HG03378 (cell line): ENCODE measurements around the gene TLL1.

Experiments used
- ATAC-seq: cut with Tn5 transposase; IDR thresholded peaks from one replicate; pipeline ENCODE4 v1.9.1; 2021; ENCODE audit warnings: mild to moderate bottlenecking, moderate library complexity; ENCODE audit not compliant: unreplicated experiment

TLL1 gene

GRCh38 chr4:165970703-165971420, 97.8 kb downstream of the TLL1 start:
- ATAC-seq, result no peak

DNA sequence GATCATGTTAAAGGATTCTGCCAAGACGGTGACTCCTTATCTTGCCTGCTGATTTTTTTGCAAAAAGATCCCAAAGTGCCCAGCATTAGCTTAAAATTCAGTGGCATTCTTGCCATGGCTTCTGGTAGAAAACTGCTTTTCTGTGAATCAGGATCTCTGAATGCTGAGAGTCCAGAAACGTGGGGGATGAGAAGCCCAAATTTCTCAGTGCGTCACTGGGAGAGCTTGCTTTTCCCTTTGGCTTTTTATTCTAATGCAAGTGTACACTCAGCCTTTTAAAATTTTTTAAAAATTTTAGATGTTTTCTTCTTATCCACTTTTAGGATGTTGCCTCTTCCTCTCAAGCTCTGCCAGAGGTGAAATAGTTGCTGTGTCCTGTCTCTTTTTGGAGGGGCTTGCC, 98.4 kb downstream of the TLL1 start:
- ATAC-seq, result no peak

- no peak for ATAC-seq
These were observed 98.9 kb downstream of the TLL1 start for GRCh38 chr4:165971933-165972332.

DNA sequence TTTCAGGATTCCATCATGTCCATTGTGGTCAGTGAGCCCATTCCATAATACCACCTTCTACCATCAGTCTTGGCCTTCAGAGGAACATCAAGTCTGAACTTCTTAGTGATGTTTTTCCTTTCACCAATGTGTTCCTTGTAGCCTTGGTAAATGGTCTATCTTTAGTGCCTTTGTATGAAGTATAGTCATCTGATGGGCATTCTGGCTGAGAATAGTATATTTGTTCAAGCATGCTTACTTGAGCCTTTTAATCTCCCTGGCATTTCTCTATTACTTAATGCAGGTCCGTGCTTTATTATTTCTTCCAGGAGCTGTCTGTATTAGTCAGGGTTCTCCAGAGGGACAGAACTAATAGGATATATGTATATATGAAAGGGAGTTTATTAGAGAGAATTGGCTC, 99.7 kb downstream of the TLL1 start:
- ATAC-seq, result no peak

DNA sequence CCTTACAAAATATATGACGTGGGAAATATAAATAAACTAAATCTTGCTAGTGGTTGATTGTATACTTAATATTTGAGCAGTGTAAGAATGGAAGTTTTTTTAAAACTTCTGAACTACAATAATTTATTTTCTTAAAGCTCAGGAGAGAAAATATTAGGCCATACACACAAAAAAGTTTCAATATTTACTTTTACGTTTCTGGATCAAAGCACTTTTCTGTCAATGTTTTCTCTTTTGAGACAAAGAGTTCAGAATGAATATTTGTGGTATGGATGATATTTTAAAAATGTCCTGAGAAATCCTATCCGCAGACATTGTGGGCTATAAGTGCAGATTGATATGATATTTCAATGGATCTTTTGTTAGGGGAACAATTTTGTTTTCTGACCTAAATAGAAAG, 109.9 kb downstream of the TLL1 start:
- ATAC-seq, result no peak

DNA sequence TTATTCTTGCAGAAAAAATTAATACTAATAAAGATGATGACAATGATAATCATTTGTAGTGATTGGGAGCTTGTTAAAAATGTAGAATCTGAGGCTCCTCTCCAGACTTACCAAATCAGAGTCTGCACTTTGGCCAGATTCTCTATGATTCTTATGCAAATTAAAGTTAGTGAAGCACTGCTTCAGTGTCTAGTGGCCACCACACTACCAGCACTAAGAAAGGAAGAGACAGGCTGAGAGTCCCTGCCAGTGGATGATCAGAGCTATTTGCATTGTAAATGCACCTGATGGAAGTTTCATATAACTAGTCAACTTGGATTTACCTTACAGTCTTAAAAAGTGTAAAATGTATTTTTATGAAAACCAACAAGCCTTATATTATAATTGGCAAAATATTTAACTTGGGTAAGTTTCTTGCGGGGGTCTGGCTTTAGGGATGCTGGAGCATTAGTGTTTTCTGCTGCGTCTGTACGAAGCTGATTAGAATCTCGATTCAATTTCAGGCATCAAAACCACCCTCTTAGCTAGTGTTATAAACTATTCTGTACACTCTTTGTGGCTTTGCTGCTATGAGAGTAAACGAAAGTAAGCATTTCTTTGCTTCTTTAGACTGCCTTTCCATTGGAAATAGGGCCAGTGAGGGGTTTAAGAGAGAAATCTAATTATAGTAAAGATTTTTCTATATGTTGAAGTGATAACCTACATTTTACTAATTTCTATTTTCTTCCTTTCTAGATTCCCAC, 114.1 kb downstream of the TLL1 start:
- ATAC-seq, result no peak

- ATAC-seq, result no peak
These were observed 118.5 kb downstream of the TLL1 start for GRCh38 chr4:165991325-165992180.

DNA sequence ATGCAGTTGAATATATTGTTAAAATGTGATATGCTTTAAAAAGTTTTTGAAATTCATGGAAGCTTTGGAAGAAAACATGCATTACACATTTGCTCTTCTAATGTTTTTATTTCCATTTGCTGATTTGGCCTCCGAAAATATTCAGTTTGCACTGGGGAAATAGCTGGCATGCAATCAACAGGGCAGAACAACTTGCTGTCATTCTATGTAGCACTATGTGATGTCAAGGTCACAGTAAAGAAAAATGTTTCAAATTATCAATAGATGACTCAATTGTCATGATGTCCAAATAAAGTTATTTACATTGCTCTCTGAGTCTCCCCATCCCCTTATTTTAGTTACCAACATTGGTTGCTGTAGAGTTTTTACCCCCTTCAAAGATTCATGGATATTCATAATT, 119.2 kb downstream of the TLL1 start:
- ATAC-seq, result no peak

DNA sequence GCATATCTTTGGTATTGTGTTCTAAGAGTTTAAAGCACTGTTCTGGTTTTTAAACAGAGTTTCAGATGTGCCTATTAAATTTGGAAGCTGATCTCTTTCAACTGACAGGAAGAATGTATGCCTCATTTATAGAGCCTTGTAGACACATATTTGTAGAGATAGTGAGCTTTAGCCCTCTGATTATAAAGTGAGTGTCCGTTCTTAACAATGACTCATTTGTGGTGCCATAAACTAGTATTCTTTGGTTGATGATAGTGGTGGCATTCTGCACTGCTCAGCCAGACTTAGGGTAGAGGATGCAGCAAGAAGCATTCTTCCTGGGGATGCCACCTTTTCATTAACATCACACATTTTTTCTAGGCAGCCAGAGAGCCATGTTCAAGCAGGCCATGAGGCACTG, 121.7 kb downstream of the TLL1 start:
- no peak for ATAC-seq

DNA sequence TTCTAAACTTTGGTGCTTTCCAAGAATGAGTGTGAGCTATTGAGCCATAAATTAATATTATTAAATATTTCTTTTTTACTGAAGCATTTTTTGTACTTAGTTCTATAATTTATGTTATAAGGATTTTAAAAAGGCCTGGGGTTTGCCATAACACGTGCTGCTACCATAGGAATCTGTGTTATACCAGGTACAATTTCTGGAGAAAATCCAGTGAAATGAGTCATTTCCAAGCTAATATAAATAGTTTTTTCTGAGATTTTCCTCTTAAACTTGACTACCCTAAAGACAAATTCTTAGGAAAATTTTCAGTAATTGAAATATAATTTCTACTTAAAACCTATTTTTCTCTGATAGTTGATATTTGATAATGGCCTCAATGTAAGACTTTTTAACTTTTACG, 130.8 kb downstream of the TLL1 start:
- ATAC-seq, result no peak

DNA sequence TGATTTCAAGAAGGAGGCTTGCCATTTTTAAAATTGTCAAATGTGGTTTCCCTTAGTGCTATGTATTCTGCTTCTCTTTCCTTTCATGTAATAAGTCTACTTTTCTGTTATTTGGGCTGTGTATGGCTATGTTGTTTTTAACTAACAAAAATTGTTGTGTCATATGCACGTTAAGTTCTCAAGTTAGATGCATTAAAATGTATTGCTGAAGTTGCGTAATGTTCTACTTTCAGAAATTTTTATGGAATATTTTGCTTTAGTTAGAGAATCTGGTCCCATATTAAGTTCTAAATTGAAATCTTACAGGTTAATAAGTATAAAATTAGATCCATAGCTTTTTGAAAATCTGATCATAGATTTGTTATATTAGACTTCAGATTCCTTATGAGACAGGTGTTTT, 133.2 kb downstream of the TLL1 start:
- ATAC-seq, result no peak

GRCh38 chr4:166008510-166008909, 135.5 kb downstream of the TLL1 start:
- no peak for ATAC-seq

- no peak for ATAC-seq
These were observed 139.3 kb downstream of the TLL1 start for GRCh38 chr4:166012129-166013030.

DNA sequence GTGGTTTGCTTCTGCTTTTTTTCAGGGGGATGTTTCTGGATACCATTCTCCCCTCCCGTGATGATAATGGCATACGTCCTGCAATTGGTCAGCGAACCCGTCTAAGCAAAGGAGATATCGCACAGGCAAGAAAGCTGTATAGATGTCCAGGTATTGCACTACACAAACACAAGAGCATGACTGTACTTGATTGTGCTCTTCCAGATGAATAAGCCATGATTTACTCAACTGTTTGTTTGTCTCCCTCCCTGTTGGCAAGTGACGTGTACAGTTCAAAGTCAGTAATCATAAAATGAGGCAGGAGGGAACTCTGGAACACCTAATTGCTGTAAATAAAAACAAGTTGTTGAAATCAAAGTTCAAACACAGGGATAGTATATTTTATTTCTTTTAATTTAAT, 141.4 kb downstream of the TLL1 start:
- ATAC-seq, result no peak

DNA sequence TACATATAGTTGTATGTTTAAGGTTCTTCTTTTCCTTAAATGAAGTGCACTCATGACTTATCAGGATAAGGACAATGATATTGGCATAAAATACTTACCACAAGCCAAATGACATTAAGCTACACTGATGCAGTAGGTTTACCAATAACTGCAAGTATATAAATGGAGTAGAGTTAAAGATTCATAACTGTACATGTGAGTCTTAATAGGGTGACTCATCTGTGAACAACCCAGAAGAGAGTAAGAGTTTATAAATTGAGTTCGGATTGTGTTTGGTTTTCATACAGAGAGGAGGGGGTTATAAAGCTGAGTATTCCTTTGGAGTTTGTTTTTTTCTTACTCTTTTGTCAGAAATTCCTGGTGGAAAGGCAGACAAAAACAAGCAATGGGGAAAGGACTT, 144.8 kb downstream of the TLL1 start:
- no peak for ATAC-seq

- ATAC-seq, result no peak
These were observed 146.6 kb downstream of the TLL1 start for GRCh38 chr4:166019441-166020220.

DNA sequence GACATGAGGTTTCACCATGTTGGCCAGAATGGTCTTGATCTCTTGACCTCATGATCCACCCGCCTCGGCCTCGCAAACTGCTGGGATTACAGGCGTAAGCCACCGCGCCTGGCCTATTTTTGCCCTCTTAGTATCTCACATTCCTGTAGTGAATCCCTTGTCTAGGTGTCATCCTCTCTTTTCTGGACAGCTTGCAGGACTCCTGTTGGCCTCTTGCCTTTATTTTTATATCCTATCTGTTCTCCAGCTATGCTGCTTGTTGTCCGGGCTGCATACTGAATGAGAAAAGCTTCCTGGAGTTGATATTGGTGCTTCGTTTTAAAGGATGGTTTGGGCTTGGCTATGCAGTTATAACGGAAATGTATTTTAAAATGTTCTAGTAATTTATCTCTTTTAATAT, 148.6 kb downstream of the TLL1 start:
- ATAC-seq, result no peak

GRCh38 chr4:166034965-166035364, 161.9 kb downstream of the TLL1 start:
- ATAC-seq, result no peak

GRCh38 chr4:166039822-166040221, 166.8 kb downstream of the TLL1 start:
- ATAC-seq, result peak; percentile 46

GRCh38 chr4:166042510-166043055, 169.5 kb downstream of the TLL1 start:
- no peak for ATAC-seq
